HL-60 (cell line): ENCODE data around the gene MPPED1.

Experiments used
- CTCF ChIP-seq: IDR thresholded peaks from one replicate; pipeline ENCODE4 v1.5.1; 2011; ENCODE audit warnings: low read length, control low read depth, inconsistent platforms; ENCODE audit not compliant: insufficient read depth
- GABPA ChIP-seq: IDR thresholded peaks from 2 replicates; pipeline ENCODE4 v1.6.1; 2012; ENCODE audit warnings: low read depth
- POLR2AphosphoS5 ChIP-seq: IDR thresholded peaks from 2 replicates; pipeline ENCODE4 v1.6.1; 2012; ENCODE audit warnings: low read depth
- REST ChIP-seq: IDR thresholded peaks from 2 replicates; pipeline ENCODE4 v1.6.1; 2012; ENCODE audit warnings: low read depth; ENCODE audit not compliant: insufficient replicate concordance
- SPI1 ChIP-seq: IDR thresholded peaks from 2 replicates; pipeline ENCODE4 v1.6.1; 2012; ENCODE audit warnings: low read depth, mild to moderate bottlenecking, borderline replicate concordance

- no peak for TF ChIP-seq CTCF
- no peak for TF ChIP-seq REST
- TF ChIP-seq POLR2AphosphoS5 = no peak
- no peak for TF ChIP-seq GABPA
- TF ChIP-seq SPI1 = no peak
These were observed 118.1 kb downstream of the MPPED1 start for GRCh38 chr22:43529934-43530333.
